HepG2 (cell line): Measurements from ENCODE around the gene IP6K3. TPM values are rescaled to one million over a fixed set of nuclear protein-coding genes. Genes with fewer than 3 reads are reported as not detected.

Source experiments
- ATAC-seq: fragments of 200-7000 bp; cut with Tn5 transposase; 3 replicates; pipeline ENCODE4 v1.9.1; 2020; ENCODE audit warnings: mild to moderate bottlenecking, moderate library complexity
- BruUV-seq: library from RNA; stranded (reverse); fragments of 400-500 nt; replicated peaks from 2 replicates; lab custom pipeline; 2021; lab: Mats Ljungman, UMichigan
- CTCF ChIA-PET: fragments of 300-600 bp; formaldehyde crosslinking; extraction: SDS; loops from one replicate; lab custom pipeline; 2021; ENCODE audit warnings: low total read pairs, inconsistent platforms, low intra/inter-chr PET ratio; lab: Yijun Ruan, JAX
- POLR2A ChIA-PET: fragments of 350-600 bp; sonication (Branson Sonifier 250); formaldehyde crosslinking; loops from one replicate; lab custom pipeline; 2020; ENCODE audit warnings: antibody characterized with exemption, inconsistent platforms; lab: Yijun Ruan, JAX
- DNase-seq: peaks from one replicate; pipeline ENCODE4 v3.0.0-alpha.2; 2015; ENCODE audit warnings: low spot score
- FAIRE-seq: peaks from 3 replicates; lab custom pipeline; 2011; peaks lifted over from hg19 to GRCh38; lab: Jason Lieb, UNC
- H2AFZ ChIP-seq: one replicate; pipeline ENCODE4 v1.6.1; 2011; ENCODE audit warnings: low read length, inconsistent platforms
- H3K27ac ChIP-seq: fragments of 300-600 bp; 3 replicates; pipeline ENCODE4 v1.8.0; 2011; ENCODE audit warnings: mixed run types, mild to moderate bottlenecking, mixed read lengths, low read length, inconsistent platforms; ENCODE audit not compliant: insufficient read depth; ENCODE audit errors: extremely low read length
- H3K27me3 ChIP-seq, 2 experiments: fragments of 200-600 bp in 1 of 2; 2 replicates in 1 of 2; 3 replicates in 1 of 2; pipeline versions ENCODE4 v1.6.0 to v1.8.0; 2011; ENCODE audit warnings: low read length in 2 of 2, mild to moderate bottlenecking in 2 of 2, moderate library complexity in 2 of 2, inconsistent platforms in 1 of 2; ENCODE audit not compliant: insufficient read depth in 2 of 2, control insufficient read depth in 1 of 2
- H3K36me3 ChIP-seq, 2 experiments: fragments of 200-600 bp in 1 of 2; replicated peaks in 1 of 2; 2 replicates in 1 of 2; 3 replicates in 1 of 2; pipeline versions ENCODE4 v1.5.1 to v1.8.0; 2011; ENCODE audit warnings: low read length in 2 of 2, inconsistent platforms in 1 of 2; ENCODE audit not compliant: insufficient read depth in 2 of 2, control insufficient read depth in 1 of 2
- H3K4me1 ChIP-seq: 2 replicates; pipeline ENCODE4 v1.5.1; 2012; ENCODE audit warnings: low read length, inconsistent platforms; ENCODE audit not compliant: insufficient read depth
- H3K4me2 ChIP-seq: 2 replicates; pipeline ENCODE4 v1.6.0; 2011; ENCODE audit warnings: low read depth, low read length, inconsistent platforms
- H3K4me3 ChIP-seq, 3 experiments: fragments of 200-600 bp in 1 of 3; sonication (generic), shearing (Covaris generic) in 1 of 3; replicated peaks in 1 of 3; 2 replicates each; pipeline ENCODE4 v1.5.1; 2011 to 2016; ENCODE audit warnings: low read length in 3 of 3, inconsistent platforms in 2 of 3, low read depth in 2 of 3, mild to moderate bottlenecking in 2 of 3, control low read depth in 1 of 3, mixed read lengths in 1 of 3; ENCODE audit not compliant: insufficient read depth in 1 of 3
- H3K79me2 ChIP-seq: one replicate; pipeline ENCODE4 v1.6.1; 2011; ENCODE audit warnings: low read length, inconsistent platforms; ENCODE audit not compliant: insufficient read depth
- H3K9ac ChIP-seq: 2 replicates; pipeline ENCODE4 v1.6.0; 2011; ENCODE audit warnings: mild to moderate bottlenecking, low read depth, low read length, inconsistent platforms; ENCODE audit not compliant: insufficient read depth
- H3K9me3 ChIP-seq: 2 replicates; pipeline ENCODE4 v1.5.1; 2012; ENCODE audit warnings: mild to moderate bottlenecking, low read length
- H4K20me1 ChIP-seq: 2 replicates; pipeline ENCODE4 v1.6.0; 2011; ENCODE audit warnings: inconsistent platforms, mild to moderate bottlenecking, low read length, moderate library complexity; ENCODE audit not compliant: insufficient read depth
- DBP ChIP-seq: sonication (generic); formaldehyde crosslinking; IDR thresholded peaks from 2 replicates; pipeline ENCODE4 v1.4.0; 2020; ENCODE audit warnings: missing genetic modification reagents; ENCODE audit errors: not compliant biosample characterization
- LCORL ChIP-seq, 2 experiments: fragments of 450-650 bp in 1 of 2; sonication (generic) in 1 of 2; formaldehyde crosslinking in 1 of 2; IDR thresholded peaks; 2 replicates each; pipeline versions ENCODE4 v1.5.0 to v1.6.1; 2017 to 2020; ENCODE audit warnings: antibody characterized with exemption in 1 of 2, missing genetic modification reagents in 1 of 2
- NR2F1 ChIP-seq, 2 experiments: fragments of 450-650 bp in 1 of 2; formaldehyde crosslinking in 1 of 2; IDR thresholded peaks; 2 replicates each; pipeline versions ENCODE4 v1.5.0 to v1.6.1; 2016 to 2020; ENCODE audit warnings: mild to moderate bottlenecking in 1 of 2, missing compliant biosample characterization in 1 of 2, missing genetic modification reagents in 1 of 2, moderate library complexity in 1 of 2
- POLR2G ChIP-seq: fragments of 200-400 bp; formaldehyde crosslinking; IDR thresholded peaks from 2 replicates; pipeline ENCODE4 v1.6.1; 2018; ENCODE audit warnings: mild to moderate bottlenecking, low read depth, low read length, moderate library complexity
- THAP7 ChIP-seq: sonication (generic); formaldehyde crosslinking; IDR thresholded peaks from 2 replicates; pipeline ENCODE4 v1.8.1; 2023; ENCODE audit warnings: mild to moderate bottlenecking, missing genetic modification reagents
- ZFP62 ChIP-seq: sonication (generic); formaldehyde crosslinking; IDR thresholded peaks from 2 replicates; pipeline ENCODE4 v1.4.0; 2020; ENCODE audit warnings: missing genetic modification reagents
- ZNF512B ChIP-seq: sonication (generic); formaldehyde crosslinking; IDR thresholded peaks from 2 replicates; pipeline ENCODE4 v1.5.1; 2020; ENCODE audit warnings: missing genetic modification reagents, mild to moderate bottlenecking, borderline replicate concordance
- ZSCAN31 ChIP-seq: sonication (generic); formaldehyde crosslinking; IDR thresholded peaks from 2 replicates; pipeline ENCODE4 v1.5.0; 2020; ENCODE audit warnings: low read depth, mild to moderate bottlenecking, missing genetic modification reagents
- WGBS: methylation state at CpG from one replicate; pipeline ENCODE4 v1.1.6; 2017; ENCODE audit warnings: low lambda C conversion rate; 5-methylcytosine and 5-hydroxymethylcytosine counted together
- in situ Hi-C: cut with HindIII; loops from 2 replicates; pipeline ENCODE4 v1.10.0; 2017; ENCODE audit warnings: low pct_unique_long_range_greater_than_20kb; ENCODE audit not compliant: extremely low pct_ligation_motif_present
- intact Hi-C: fragments of 100-400 bp; cut with micrococcal nuclease; formaldehyde crosslinking; loops from one replicate; pipeline ENCODE4 v1.10.0; 2022; ENCODE audit not compliant: unreplicated experiment
- polyA plus RNA-seq, 8 experiments: library from polyadenylated mRNA; depleted of rRNA in 3 of 8; stranded (reverse) in 7 of 8; unstranded in 1 of 8; fragments of >200 nt; fragmentation: Illumina TruSeq in 4 of 8; extraction: Trizol in 4 of 8; gene quantifications; 2 replicates each; pipeline versions ENCODE4 v1.2.1 to v1.2.3, GENCODE V29; 2011 to 2016; ENCODE audit warnings: low read depth in 4 of 8, missing spikeins in 1 of 8, mixed read lengths in 1 of 8; ENCODE audit not compliant: insufficient read depth in 1 of 8
- total RNA-seq, 5 experiments: library from RNA; depleted of rRNA; stranded (reverse); fragments of >200 nt; fragmentation: Illumina TruSeq; extraction: Trizol; gene quantifications; 2 replicates each; pipeline ENCODE4 v1.2.3, GENCODE V29; 2016; ENCODE audit warnings: low read depth in 1 of 5

Gene IP6K3
- total and polyA plus RNA-seq, 2 of the 13 experiments (the other 11 are each of a cell fraction or from before 2014, with no cell fraction given), result 0.11 to 0.18 TPM

- no peak for TF ChIP-seq LCORL (IDR thresholded peaks at IDR 0.05)
- no peak for TF ChIP-seq LCORL (CRISPR knock-in tag; IDR thresholded peaks at IDR 0.05)
- peak in 1 of 2 experiments; percentile 73; a peak in 2 of 4 replicates for TF ChIP-seq NR2F1 (CRISPR knock-in tag; IDR thresholded peaks at IDR 0.05)
- TF ChIP-seq THAP7 (CRISPR knock-in tag), result no peak
- no peak for TF ChIP-seq ZSCAN31 (CRISPR knock-in tag)
These were observed 69.0 kb downstream of the IP6K3 start (continued) for GRCh38 chr6:33677689-33678088.

GRCh38 chr6:33677143-33677660 lies 69.5 kb downstream of the IP6K3 start:
- H3K27ac ChIP-seq, result no peak overlapping the region
- no peaks in the 10 kb centered on the region for H3K9me3 ChIP-seq
- 85% methylated on average over 8 of the region's 8 CpGs for WGBS
- ATAC-seq (no peak), DNase-seq (no peak), FAIRE-seq (no peak)
- TF ChIP-seq DBP (CRISPR knock-in tag), result no peak
- no peak for TF ChIP-seq ZFP62
- no peak for TF ChIP-seq ZNF512B
- no peak for TF ChIP-seq POLR2G
- peaks cover 4 to 7% of the 10 kb centered on the region in 2 experiments; a peak in 2 of 5 replicates for H3K36me3 ChIP-seq
- intact Hi-C loops, result no loop called here
- no peak overlapping the region for H3K9ac ChIP-seq
- no peaks in the 10 kb centered on the region for H3K4me1 ChIP-seq
- H3K4me3 ChIP-seq, result no peak overlapping the region
- no peaks in the 10 kb centered on the region for H3K27me3 ChIP-seq
- H3K79me2 ChIP-seq, result no peaks in the 10 kb centered on the region
- in situ Hi-C loops, result no loop called here
- no TSS peak for BruUV-seq
- H4K20me1 ChIP-seq, result no peaks in the 10 kb centered on the region; the same call in 1 of the 2 replicates
- H3K4me2 ChIP-seq, result no peak overlapping the region
- POLR2A ChIA-PET, result no interaction called here
- no peak overlapping the region for H2AFZ ChIP-seq
- CTCF ChIA-PET, result no interaction called here
